ENCODE measurements around the gene SYTL3.
"Not testable (repeated sequence)": the region's sequence is repeated elsewhere in the genome, so short reads cannot be mapped to it uniquely, and the experiment has no call there.

Gene SYTL3

DNA sequence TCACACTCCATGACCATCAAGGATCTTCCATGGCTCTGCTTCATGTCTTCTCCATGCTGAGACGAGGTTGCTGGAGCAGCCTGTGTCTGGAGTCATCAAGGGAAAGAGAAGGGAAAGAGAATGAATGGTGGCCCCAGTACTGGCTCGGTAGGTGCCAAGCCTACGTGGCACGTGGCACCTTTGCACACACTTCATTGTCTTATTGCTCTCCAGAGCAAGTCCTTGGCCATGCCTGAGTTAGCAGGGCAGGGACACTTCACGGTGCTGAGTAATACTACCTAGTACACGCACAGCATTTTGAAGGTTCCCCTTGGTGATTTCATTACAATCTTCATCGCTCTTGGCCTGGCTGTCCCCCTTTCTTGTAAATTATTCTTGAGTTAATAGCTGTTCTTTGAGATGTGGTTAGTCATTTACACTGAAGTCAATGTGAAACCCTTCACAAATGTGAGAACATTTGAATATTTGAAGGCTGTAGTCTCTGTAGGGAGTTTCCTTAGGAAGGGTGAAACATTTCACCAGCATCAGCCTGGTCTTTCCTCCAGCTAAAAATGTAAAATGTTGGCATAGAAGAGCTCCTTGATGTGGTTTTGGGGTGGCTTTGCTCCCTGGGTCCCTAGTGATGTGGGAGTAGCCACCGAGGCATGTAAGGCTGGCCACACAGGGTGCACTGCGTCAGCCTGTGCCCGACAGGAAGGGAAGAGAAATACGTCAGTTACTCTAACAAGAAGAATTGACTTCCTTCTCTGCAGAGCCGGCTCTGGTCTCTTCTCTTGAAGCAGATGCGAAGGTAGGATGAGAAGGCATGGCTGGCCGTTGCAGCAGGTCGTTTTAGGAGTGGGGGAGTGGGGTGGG, at the start of gene SYTL3:
TSS of gene SYTL3 (plus strand) at position 766 of the 855 bp plus-strand sequence. CDS start 13,215 bp downstream, outside the sequence.
- DNase-seq, result peak; percentile 92

DNA sequence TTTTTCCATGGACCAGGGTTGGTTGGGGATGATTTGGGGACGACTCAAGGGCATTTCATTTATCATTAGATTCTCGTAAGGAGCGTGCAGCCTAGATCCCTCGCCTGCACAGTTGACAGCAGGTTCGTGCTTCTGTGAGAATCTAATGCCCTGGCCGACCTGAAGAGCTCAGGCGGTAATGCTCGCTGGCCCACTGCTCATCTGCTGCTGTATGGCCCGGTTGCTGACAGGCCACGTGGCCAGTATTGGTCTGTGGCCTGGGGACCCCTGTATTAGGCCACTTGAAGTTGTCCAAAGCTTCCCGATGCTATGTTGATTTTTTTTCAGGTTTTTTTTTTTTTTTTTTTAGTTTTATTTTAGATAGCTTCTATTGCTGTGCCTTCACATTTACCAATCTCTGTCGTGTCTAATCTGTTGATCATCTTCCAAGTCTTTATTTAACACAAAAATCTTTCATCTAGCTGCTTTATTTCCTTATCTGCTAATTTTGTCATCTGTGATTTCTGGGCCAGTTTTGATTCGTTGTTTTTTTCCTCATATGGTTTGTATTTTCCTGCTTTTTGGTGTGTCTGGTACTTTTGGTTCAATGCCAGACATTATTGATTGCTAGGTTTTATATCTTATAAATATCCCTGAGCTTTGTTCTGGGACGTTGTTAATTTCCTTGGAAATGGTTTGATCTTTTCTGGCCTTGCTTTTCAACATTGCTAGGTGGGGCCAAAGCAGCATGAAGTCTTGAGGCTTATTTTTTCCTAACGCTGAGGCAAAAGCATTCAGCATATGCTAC, 46.4 kb upstream of the SYTL3 start:
- no peak for DNase-seq

DNA sequence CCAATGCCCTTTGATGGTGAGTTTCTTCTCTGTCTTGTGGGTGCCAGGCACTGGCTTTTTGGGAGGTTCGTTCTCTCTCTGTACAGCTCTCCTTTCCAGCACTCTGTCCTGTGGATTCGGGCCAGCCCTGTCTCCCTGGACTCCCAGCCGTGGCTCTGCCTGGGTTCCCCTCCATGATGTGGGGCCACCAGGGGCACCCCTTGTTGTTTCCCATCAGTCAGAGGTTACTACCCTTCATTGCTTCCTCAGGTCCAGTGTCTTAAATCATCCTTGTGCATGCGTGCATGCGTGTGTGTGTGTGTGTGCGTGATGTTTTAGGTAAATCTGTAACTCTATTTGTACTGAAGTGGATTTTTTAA, 45.8 kb upstream of the SYTL3 start:
- no peak for DNase-seq

GRCh38 chr6:158605266-158605878, 44.5 kb upstream of the SYTL3 start:
- DNase-seq, result peak; percentile 30

DNA sequence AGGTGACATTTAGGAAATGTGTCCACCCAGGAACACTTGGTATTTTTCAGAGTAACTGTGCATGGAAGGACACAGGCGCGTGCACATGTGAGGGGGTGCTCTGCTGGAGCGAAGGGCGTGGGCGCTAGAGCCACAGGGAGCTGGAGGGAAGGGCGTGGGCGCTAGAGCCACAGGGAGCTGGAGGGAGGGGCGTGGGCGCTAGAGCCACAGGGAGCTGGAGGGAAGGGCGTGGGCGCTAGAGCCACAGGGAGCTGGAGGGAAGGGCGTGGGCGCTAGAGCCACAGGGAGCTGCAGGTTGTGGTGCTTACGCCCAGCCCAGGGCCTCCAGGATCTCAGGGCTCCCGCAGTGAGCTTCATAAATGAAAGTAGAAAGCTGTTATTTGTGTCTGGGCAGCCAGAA, 43.8 kb upstream of the SYTL3 start:
- DNase-seq, result not testable (repeated sequence)

DNA sequence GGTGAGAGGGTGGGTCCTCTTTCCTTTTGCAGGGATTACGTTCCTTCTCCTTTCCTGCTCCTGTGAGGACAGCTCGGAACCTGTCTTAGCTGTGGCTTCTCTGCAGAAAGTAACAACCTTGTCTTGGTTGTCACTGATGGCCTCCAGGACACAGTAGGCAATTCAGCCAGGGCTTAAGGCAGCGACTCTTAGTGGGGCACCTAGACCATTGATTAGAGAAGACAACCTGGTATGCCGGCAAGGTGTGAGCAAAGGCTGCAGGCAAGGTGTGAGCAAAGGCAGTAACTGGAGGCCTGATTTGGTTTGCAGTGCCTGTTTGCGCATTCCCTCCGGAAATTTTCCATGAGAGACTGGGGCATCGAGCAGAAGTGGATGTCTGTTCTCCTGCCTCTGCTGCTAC, 42.9 kb upstream of the SYTL3 start:
- no peak for DNase-seq

- DNase-seq, result no peak
These were observed 42.3 kb upstream of the SYTL3 start for GRCh38 chr6:158607411-158608170.

DNA sequence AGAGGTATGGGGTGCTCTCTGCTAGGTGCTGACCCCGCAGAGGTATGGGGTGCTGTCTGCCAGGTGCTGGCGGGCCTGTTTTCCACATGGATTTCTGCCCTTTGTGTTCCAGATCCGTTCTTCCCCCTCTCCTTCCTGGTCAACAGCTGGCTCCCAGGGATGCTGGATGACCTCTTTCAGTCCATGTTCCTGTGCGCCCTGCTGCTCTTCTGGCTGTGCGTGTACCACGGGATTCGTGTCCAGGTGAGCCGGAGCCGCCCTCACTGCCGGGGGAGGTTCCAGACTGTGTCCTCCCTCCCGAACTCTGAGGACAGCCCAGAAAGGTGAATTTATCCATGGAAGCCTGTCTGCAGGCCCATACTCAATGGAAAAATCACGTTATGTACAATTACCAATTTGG, 41.6 kb upstream of the SYTL3 start:
- DNase-seq, result no peak

DNA sequence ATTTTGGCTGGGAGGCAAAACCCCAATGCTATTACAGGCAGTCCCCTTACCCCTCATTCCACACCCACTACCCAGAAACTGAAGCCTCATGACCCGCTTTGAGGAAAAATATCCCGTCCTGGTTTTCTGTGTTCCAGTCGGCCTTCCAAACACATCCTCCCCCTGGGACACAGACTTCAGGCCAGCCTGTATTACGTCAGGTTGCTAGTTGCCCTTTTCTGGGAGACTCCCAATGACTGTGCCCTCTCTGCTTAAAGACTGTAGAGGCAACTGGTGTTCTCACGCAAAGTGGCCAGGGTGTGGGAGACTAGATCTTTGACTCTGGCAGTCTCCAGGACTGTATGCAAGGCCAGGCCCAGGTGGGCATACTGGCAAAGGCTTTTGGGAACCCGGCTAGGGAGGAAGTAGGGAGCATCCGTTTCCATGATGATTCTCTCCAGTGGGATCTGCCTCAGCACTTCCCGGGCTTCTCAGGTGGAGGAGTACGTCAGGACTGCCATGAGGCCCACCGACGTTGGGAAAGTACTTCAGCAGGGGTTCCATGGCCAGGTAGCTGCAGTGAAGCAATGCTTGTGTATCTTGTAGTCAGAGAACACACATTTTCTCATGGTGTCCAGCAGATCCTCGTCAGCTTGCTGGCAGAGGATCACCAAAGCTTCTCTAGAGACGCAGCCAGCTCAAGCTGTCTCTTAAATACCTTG, 40.2 kb upstream of the SYTL3 start:
- DNase-seq, result no peak

- DNase-seq, result no peak
These were observed 39.4 kb upstream of the SYTL3 start for GRCh38 chr6:158610319-158610968.

GRCh38 chr6:158611039-158611438, 38.8 kb upstream of the SYTL3 start:
- no peak for DNase-seq

DNA sequence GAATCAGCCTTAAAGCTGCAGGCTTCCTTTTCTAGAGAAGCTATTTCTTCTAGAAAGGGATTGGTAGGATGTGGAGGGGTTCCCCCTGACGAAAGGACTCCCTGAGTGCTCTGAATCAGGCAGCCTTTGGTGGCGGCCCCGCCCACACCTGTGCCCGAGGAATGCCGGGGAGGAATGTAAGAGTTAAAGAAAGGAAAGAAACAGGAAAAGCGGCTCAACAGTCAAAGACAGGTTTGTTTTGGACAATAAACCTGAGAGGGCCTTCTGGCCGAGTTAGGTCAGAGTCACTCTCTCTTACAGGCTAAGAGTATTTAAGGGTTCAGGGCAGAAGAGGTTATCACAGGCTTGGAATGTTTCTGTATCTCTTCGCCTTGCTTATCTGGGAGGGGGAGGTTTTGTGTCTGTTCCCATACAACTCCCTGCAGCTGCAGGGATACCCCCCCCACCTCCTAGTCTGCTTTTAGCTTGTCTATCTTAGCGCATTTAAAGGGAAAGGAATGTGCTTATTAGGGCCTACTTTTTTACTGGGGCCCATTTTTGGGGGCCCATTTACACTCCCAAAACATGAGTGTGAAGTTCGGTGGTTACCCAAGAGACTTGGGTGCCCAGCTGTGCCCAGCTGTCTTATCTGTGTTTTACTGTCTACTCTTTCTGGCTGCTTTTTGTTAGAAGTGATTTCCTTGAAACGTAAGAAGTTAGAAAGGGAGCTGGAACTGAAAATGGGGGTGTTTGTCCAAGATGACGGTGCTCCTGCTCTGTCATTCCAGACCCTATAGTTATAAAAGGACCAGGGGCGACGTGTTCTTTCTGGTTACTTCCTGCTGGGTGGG, 38.1 kb upstream of the SYTL3 start:
- DNase-seq, result no peak

DNA sequence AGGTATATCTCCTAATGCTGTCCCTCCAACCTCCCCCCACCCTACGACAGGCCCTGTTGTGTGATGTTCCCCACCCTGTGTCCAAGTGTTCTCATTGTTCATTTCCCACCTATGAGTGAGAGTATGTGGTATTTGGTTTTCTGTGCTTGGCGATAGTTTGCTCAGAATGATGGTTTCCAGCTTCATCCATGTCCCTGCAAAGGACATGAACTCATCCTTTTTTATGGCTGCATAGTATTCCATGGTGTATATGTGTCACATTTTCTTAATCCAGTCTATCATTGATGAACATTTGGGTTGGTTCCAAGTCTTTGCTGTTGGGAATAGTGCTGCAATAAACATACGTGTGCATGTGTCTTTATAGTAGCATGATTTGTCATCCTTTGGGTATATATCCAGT, 35.2 kb upstream of the SYTL3 start:
- not testable (repeated sequence) for DNase-seq

DNA sequence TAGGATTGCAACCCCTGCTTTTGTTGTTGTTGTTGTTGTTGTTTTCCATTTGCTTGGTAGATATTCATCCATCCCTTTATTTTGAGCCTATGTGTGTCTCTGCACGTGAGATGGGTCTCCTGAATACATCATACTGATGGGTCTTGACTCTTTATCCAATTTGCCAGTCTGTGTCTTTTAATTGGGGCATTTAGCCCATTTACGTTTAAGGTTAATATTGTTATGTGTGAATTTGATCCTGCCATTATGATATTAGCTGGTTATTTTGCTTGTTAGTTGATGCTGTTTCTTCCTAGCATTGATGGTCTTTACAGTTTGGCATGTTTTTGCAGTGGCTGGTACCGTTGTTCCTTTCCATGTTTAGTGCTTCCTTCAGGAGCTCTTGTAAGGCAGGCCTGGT, 31.6 kb upstream of the SYTL3 start:
- not testable (repeated sequence) for DNase-seq

GRCh38 chr6:158619922-158620801, 29.7 kb upstream of the SYTL3 start:
- DNase-seq, result no peak

DNA sequence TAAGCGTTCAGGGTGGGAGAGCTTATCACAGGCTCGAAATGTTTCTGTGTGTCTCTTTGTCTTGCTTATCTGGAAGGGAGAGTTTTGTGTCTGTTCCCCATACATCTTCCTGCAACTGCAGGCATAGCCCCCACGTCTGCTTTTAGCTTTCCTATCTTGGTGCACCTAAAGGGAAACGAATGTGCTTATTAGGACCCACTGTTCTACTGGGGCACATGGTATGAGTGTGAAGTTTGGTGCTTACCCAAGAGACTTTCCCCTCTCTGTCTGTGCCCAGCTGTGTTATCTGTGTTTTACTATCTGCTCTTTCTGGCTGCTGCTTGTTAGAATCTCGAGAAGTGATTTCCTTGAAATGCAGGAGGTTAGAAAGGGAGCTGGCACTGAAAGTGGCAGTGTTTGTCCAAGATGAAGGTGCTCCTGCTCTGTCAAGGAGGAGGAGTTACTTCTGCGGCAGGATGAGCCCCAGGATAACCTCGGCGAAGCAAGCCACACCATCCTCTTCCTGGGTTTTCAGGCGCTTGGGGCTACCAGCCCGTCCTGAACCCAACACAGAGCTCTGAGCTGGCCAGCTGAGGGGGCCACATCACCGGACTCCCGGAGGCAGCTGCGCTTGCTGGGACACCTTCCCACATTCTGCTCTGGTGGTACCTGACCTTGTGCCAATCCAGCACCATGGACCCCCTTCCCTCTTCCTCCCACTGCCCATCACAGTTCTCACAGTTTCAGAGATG, 28.7 kb upstream of the SYTL3 start:
- no peak for DNase-seq

DNA sequence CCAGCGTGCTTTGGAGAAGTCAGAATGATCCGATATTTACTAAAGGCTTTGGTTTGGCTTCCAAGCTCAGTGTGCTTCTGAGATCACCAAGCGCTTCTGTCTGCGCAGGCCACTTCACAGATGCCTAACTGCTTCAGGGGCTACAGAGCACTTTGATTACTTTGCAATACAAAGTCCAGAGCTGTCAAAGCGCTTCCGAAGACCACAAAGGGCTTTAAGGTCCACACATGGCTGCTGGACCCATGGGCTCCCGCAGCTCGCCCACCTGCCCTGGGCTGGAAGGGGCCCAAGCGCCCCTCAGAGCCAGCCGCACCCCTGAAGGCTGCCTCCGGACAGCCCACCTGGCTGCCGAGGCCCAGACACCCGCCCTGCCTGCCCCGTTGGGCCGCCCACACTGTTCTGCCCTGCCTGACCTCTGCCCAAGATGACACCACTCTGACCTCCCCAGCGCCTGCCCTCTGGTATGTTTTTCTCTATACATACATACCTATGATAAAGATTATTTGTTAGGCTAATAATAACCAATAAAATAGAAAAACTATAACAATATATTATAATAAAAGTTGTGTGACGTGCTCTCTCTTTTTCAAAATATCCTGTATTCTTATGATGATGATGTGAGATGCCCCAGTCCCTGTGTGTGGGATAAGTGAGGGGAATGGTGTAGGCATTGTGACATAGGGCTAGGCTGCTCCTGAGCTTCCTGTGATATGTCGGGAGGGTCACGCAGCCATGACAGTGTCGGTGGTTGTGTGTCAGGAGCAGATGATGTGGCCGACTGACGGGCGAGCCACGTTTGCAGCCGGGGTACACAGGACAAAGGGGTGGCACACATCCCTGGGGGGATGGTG, 27.9 kb upstream of the SYTL3 start:
- DNase-seq, result no peak

Measured in CD4-positive, alpha-beta T cell treated with Interleukin-15 for 1 hour (primary cell).